ENCODE measurements around the gene SWSAP1.
A peak's percentile ranks its signal among the peaks of the same experiment; 100 is the strongest.
"Not testable (repeated sequence)": the region's sequence is repeated elsewhere in the genome, so short reads cannot be mapped to it uniquely, and the experiment has no call there.

The SWSAP1 gene, protein sequence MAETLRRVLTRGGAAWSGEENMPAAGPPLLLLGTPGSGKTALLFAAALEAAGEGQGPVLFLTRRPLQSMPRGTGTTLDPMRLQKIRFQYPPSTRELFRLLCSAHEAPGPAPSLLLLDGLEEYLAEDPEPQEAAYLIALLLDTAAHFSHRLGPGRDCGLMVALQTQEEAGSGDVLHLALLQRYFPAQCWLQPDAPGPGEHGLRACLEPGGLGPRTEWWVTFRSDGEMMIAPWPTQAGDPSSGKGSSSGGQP

DNA sequence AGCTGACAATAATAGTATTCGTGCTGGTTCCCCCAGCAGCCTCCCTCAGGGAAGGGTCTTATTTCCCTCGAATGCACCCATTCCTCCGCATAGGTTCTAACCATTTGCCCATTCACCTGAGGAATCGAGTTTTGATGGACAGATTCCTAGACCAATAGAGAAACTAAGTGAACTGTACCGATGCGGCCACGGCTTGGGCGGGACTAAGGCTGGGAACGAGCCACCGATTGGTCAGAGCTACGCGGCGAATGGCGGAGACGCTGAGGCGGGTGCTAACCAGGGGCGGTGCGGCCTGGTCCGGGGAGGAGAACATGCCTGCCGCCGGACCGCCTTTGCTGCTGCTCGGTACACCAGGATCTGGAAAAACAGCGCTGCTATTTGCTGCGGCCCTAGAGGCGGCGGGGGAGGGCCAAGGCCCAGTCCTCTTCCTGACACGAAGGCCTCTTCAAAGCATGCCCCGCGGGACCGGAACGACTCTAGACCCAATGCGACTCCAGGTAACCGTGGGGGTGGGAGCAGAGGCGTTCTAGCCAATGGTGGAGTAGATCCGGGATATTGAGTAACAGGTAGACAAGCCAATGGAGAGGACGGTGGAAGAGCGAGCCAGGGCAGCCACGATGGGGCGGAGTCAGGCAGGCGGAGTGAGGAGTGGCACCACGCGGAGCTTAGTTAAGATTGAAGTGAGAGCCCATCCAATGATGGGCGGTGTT is at the start of gene SWSAP1:
Gene SWSAP1, plus strand, starts transcription at position 234 of the 710 bp plus-strand sequence. Its CDS starts 15 bp downstream, at position 249.
- peak; percentile 99 for DNase-seq (ENCODE audit: low read depth, low spot score)

DNA sequence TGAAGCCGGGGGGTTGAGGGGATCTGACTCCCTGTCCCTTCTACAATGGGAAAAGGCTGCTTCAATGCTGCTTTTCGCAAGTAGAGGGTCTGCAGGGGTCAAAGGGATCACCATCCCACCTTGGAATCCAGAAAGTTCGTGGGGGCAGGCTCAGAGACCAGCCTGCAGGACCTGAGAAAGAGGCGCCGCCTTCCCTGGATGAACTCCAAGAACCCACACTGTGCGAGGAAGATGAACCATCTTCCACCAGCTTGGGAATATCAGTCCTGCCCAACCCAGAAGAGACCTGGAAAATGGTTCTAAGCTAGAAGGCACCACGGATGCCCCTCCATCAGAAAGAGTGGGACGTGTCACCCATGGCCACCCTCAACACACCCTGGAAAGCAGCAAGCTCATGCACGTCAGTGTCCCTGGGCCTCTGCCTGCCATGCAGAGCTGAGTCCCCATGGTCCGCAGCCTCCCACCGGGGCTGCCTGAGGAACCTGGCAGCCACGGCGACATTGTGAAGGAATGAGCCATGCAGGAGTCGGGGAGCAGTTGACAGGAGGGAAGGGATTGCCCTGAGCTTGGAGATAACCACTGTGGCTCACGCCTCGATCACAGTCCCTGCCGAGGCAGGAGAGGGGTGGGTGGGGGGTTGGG is 49.6 kb upstream of the SWSAP1 start:
- no peak for DNase-seq (ENCODE audit: low read depth, low spot score)

DNA sequence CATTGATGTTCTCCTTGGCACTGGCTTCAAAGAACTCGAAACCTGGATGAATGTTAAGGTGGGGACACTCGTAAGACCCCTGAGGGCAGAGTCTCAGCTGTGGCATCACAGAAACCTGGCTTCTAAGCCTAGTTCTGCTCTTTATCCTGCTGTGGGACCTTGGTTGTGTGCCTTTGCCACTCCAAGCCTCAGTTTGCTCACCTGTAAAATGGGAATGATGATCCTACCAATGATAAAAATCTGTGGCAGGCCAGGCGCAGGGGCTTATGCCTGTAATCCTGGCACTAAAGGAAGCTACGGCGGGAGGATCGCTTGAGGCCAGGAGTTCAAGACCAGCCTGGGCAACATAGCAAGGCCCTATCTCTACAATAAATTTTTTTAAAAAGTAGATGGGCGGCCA is 48.9 kb upstream of the SWSAP1 start:
- no peak for DNase-seq (ENCODE audit: low read depth, low spot score)

DNA sequence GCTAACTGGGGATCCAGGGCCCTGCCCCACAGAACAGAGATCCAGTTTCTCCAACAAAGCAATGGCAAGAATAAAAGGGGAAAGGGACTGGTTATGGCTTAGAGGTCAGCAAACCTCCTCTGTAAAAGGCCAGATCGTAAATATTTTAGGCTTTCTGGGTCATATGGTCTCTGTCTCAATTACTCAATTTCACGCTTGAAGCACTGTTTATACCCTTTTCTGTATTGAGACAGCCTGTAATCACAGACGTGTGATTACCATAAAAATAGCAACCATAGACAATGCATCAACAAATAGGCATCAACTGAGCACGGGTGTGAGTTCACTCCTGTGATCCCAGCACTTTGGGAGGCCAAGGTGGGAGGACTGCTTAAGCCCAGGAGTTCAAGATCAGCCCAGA is 44.3 kb upstream of the SWSAP1 start:
- DNase-seq (ENCODE audit: low read depth, low spot score), result no peak

DNA sequence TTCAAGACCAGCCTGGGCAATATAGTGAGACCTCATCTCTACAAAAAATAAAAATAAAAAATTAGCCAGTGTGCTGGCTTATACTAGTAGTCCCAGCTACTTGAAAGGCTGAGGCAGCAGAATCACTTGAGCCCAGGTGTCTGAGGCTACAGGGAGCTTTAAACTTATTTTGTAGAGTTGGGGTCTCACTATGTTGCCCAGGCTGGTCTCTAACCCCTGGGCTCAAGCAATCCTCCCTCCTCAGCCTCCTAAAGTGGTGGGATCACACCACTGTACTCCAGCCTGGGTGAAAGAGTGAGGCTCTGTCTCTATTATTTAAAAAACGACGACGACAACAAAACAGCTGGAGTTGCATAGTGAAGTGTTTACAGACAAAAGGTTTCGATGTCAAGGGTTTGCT is 43.0 kb upstream of the SWSAP1 start:
- no peak for DNase-seq (ENCODE audit: low read depth, low spot score)

DNA sequence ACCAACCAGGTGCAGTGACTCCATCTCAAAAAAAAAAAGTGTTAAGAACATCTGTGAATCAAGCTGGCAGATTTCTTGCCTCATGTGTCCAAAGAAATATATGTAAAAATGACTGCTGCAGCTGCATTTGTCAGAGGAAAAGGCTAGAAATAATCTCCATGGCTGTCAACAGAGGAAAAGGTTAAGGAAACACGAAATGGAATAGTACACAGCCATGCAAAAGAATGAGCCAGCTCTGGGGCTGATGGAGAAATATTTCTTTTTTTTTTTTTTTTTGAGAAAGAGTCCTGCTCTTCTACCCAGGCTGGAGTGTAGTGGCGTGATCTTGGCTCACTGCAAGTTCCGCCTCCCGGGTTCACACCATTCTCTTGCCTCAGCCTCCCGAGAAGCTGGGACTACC is 41.6 kb upstream of the SWSAP1 start:
- no peak for DNase-seq (ENCODE audit: low read depth, low spot score)

DNA sequence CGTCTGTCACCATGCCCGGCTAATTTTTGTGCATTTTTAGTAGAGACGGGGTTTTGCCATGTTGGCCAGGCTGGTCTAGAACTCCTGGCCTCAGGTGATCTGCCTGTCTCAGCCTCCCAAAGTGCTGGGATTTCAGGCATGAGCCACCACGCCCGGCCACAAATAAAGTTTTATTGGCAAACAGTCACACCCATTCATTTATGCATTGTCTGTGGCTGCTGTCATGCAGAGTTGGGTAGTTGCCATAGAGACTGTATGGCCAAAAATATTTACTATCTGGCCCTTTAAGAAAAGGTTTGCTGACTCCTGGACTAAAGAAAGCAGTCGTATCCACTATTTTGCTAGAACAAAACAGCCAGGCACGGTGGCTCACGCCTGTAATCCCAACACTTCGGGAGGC is 40.6 kb upstream of the SWSAP1 start:
- not testable (repeated sequence) for DNase-seq (ENCODE audit: low read depth, low spot score)

DNA sequence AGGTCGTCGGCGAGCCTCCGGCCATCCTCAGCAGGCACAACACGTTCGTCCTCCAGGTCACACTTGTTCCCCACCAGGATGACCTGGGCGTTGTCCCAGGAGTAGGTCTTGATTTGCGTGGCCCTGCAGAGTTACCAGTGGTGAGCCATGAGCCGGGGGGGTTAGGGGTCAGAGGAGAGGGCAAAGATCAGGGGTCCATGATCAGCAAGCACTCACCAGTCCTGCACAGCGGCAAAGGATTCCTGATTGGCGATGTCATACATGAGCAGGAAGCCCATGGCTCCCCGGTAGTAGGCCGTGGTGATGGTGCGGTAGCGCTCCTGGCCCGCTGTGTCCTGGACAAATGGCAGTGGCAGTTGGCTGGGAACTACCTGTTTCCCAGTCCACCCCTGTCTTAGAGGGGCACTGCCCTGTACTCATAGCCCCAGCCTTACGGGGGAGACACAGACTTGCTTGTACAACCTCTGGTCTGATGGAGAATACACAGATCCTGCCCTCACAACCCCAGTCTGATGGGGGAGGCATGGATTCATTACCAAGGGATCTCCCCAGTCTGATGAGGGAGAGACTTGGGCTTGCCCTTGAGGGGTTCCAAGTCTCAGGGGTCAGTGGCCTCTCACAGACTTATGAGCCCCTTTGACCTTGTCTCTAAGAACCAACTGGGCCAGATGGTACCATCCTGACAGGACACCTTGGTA is 38.9 kb upstream of the SWSAP1 start:
- no peak for DNase-seq (ENCODE audit: low read depth, low spot score)

DNA sequence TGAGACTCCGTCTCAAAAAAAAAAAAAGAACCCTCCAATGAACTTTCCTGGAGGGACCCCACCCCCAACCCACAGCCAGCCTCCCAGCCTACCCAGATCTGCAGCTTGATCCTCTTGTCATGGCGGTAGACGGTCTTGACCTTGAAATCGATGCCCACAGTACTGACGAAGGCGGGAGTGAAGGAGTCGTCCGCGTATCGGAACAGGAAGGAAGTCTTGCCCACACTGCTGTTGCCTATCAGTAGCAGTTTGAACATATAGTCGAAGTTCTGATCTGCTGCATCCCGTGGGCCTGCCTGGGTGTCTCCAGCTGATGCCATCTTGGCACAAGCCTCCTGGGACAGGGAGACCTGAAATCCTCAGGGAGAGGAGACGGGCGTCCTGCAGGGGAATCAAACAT is 37.4 kb upstream of the SWSAP1 start:
- no peak for DNase-seq (ENCODE audit: low read depth, low spot score)

DNA sequence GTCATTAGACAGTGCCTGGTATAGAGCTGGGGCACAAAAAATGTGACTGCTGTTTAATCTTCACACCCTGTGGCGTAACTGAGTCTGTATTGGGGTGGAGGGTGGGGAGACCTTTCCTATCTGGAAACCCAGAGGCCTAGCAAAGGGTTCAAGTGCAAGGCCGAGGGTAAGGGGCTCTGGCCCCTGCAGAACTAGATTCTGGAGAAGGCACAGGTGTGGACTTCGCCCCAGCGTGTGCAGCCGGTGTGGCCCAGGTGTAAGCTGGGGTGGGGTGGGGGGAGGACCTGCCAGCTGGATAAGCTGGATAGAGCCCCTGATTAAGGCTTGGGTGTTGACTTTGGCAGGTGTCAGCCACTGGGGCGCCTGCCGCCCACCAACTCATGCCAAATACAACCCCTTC is 36.3 kb upstream of the SWSAP1 start:
- no peak for DNase-seq (ENCODE audit: low read depth, low spot score)

DNA sequence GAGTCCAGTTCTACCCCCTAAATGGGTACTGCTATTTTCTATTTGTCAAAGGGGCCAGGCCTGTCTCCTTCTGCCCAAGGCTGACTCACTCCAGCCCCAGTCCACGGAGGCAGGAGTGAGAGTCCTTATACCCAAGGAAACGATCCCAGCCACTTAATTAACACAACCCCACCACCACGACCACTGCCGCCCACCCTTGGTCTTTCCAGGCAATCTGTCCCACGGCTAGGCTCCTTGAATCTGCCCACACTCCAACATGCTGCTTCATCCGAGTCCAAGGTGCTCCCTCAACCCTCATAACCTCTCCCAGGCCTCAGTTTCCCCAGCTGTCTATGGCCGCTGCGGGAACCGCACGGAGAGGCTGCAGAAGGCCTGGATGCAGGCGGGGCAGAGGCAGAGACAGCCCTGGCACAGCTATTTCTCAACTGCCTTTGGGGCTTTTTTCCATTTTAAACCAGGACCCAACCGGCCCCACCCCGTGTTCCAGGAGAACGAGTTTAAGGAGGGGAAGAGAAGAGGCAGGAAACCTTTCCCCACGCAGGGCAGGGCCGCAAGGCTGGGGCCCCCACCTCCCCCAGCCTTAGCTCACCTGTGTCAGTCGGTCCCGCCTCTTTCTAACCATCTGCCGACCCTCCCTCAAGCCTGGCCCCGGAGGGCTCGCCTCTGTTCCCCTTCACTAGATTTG is 35.8 kb upstream of the SWSAP1 start:
- DNase-seq (ENCODE audit: low read depth, low spot score), result no peak

DNA sequence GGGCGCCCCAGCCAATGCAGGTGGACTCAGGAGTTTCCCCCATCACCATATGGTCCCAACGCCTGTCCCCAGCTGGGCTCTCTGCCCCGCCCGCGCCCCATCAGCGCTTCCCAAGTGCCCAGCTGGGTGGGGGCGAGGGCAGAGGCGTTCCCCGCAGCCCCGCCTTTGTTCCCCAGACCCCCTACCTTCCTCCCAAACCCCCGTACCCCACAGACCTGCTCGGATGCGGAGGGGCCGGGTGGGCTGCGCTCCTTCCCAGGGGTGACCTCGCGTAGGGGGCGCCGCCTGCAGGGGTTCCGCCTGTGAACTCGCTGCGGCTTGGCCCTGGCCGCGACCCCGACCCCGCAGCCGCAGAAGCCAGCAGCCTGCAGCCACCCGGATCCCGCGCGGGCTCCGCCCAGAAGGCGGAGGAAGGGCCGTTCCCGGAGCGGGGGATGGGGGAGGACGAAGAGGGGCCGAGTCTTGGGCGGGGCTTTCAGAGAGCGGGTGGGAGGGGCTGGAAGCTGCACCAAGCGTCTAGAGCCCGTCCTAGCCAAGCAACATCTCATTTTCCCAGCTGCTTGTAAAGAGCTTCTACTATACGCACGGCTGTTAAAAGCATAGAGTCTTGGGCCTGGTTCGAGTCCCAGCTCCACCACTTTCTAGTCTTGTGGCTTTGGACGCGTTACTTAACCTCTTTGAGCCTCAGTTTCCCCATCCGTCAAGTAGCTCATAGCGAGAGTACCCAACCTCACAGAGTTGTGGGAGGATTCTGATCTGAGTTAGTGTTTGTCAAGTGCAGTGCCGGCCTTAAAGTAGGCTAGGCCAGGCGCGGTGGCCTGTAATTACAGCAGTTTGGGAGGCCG is 35.0 kb upstream of the SWSAP1 start, which contains the start of gene RAB3D:
Gene RAB3D, minus strand, starts transcription at position 404 of the 845 bp plus-strand sequence. CDS start 2,258 bp downstream, outside the sequence.
- peak; percentile 71 for DNase-seq (ENCODE audit: low read depth, low spot score)

DNA sequence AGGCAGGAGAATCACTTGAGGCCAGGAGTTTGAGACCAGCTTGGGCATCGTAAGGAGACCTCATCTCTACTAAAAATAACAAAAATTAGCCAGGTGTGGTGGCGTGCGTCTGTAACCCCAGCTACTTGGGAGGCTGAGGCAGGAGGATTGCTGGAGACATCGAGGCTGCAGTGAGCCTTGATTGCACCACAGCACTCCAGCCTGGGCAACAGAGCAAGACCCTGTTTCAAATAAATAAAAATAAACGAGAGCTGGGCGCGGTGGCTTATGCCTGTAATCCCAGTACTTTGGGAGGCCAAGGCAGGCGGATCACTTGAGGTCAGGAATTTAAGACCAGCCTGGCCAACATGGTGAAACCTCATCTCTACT is 34.4 kb upstream of the SWSAP1 start:
- DNase-seq (ENCODE audit: low read depth, low spot score), result not testable (repeated sequence)

DNA sequence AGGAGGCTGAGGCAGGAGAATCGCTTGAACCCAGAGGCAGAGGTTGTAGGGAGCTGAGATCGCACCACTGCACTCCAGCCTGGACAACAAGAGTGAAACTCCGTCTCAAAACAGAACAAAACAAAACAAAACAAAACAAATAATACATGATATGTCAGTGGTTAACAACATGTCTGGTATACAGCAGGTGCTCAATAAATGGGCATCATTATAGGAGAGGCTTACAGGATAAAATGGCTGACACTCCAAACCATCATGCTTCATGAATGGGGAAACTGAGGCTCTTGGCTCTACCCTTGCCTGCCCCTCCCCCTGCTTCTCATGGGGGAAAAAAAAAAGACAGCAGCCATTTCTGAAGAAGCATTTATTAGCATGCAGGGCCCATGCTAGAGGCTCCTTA is 32.0 kb upstream of the SWSAP1 start:
- DNase-seq (ENCODE audit: low read depth, low spot score), result no peak

DNA sequence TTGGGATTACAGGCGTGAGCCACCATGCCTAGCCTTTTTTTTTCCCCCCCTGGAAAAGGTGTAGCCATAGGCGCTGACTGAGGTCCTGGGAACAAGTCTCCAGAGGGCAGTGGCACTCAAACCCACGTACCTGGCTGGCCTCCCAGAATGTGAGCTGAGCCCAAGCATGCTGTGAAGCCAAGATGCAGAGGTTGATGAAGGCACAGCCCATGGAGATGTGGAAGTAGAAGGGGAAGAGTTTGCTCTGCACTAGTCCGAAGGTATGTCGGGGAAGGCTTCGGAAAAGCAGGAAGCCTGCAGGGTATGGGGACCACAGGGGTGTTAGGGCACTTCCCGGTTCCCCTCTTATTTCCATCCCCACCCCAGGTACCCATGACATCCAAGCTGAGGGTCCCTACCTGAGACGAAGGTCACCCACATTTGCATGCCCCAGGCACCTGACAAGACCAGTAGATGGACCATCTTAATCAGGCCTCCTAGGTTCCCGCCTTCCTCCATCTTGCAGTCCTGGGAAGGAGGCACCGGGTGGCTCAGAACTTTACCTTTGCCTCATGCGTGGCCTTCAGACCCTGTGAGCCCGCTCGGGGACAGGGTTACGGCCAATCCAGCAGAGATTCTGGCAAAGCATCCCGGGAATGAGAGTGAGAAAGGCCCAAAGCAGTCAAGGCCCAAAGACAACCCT is 29.2 kb upstream of the SWSAP1 start:
- no peak for DNase-seq (ENCODE audit: low read depth, low spot score)

DNA sequence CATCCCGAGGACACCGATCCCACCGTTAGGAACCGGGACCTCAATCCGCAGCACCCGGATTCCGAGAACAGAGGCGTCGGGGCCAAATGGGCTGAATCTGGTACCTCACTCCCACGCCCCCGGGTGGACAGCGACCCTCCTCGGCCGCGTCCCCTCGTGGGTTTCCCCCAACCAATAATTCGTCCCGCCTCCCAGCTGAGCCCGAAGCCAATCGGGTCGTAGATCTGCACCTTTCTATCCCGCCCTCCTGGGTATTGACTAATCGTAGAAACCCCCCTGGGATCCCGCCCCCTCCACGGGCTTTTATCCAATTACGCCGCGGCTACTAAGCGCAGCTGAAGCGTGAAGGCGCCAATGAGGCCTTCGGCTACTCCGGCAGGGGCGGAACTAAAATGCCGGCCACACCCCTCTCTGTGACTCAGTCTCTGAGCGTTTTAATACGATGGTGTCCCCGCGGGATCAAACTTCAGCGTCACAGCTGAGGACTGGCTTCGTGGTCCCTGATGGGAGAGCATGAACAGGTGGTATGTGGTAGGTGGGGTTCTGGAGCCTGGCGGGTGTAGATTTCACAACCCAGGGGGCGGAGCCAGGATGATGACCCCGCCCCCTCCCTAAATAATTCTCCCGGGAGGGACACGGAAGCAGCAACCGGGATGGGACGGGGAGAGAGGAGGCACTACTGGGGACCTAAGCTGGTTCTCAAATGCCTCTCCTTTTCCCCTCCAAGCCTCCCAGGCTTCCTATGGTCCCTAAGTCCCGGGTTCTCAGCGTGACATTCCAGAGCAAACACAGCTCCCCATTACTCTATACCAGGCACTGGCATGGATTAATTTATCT is 28.1 kb upstream of the SWSAP1 start, which contains the start of the genes CCDC159 and TMEM205:
Gene CCDC159, plus strand, starts transcription at position 416 of the 837 bp plus-strand sequence. Its CDS starts 88 bp downstream, at position 504.
Gene TMEM205, minus strand, starts transcription at position 165 of the 837 bp plus-strand sequence. CDS start 649 bp downstream, outside the sequence.
- peak; percentile 97 for DNase-seq (ENCODE audit: low read depth, low spot score)

DNA sequence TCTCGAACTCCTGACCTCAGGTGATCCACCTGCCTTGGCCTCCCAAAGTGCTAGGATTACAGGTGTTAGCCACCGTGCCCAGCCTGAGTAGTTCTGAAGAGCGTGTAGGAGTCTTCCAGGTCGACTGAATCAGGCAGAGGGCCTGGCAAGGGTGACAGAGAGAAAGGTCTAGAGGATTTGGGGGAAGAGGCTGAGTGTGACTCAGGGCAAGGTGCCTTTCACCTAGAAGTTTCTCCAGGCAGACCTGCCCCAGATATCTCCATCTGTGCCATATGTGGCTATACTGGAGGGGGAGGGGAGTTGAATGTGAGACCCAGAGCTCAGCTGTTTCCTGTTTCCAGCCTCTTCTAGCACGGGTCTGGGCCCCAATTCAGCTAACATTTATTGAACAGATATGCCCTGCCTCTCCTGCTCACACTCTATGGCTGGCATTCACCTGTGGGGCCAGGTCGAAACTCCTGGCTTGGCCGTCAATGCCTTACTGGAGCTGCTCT is 26.9 kb upstream of the SWSAP1 start:
- DNase-seq (ENCODE audit: low read depth, low spot score), result no peak

DNA sequence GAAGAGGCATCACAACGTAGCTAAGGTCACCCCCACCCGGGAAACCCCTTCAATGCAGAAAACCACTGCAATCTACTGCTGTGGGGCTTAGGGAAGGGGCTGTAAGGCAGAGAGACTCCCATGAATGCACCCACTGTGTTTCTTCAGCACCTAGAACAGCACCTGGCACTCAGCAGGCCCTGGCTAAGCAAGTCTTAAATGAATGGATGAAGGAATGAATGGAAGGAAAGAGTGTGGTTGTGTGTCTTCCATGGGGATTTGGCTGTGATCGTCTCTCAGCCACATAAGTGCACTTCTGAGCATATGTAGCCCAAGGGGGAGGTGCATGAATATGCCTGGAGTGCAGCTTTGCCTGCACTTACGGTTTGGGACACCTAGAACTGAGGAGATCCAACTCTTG is 25.3 kb upstream of the SWSAP1 start:
- DNase-seq (ENCODE audit: low read depth, low spot score), result no peak

DNA sequence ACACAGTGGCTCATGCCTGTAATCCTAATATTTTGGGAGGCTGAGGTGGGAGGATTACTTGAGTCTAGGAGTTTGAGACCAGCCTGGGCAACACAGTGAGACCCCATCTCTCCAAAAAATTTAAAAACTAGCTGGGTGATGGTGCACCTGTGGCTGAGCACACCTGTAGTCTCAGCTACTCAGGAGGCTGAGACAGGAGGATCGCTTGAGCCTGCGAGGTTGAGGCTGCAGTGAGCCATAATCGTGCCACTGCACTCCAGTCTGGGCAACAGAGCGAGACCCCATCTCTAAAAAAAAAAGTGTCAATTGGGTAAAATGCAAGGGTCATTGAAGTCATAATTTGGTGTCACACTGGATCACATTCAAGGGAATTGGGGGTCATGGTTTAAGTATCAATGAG is 20.4 kb upstream of the SWSAP1 start:
- not testable (repeated sequence) for DNase-seq (ENCODE audit: low read depth, low spot score)

All from iPS DF 19.7 (cell line).